Sigmoid colon (tissue), 7 donors: Measurements from ENCODE around the gene IMPG1. TPM values are rescaled to one million over a fixed set of nuclear protein-coding genes. Genes with fewer than 3 reads are reported as not detected.

ENCODE experiments used
- DNase-seq: peaks from one replicate; pipeline ENCODE4 v3.0.0-alpha.2; 2019
- H3K27ac ChIP-seq, 4 donors: fragments of 200-600 bp; sonication (generic); one replicate each; pipeline ENCODE4 v1.5.1; 2016 to 2019; ENCODE audit warnings: mild to moderate bottlenecking in 1 of 4
- H3K27me3 ChIP-seq, 3 donors: fragments of 200-600 bp; sonication (generic); one replicate each; pipeline ENCODE4 v1.5.1; 2019; ENCODE audit warnings: mild to moderate bottlenecking in 1 of 3
- H3K36me3 ChIP-seq, 4 donors: fragments of 200-600 bp; sonication (generic); one replicate each; pipeline ENCODE4 v1.5.1; 2016 to 2019
- H3K4me1 ChIP-seq, 4 donors: fragments of 200-600 bp; sonication (generic); one replicate each; pipeline ENCODE4 v1.5.1; 2017 to 2019
- H3K4me3 ChIP-seq, 4 donors: fragments of 200-600 bp; sonication (generic); one replicate each; pipeline ENCODE4 v1.5.1; 2017 to 2019; ENCODE audit warnings: mild to moderate bottlenecking in 2 of 4, moderate library complexity in 1 of 4
- H3K9me3 ChIP-seq, 4 donors: fragments of 200-600 bp in 3 of 4; sonication (generic) in 3 of 4; one replicate each; pipeline versions ENCODE4 v1.5.1 to v1.6.1; 2013 to 2019
- CTCF ChIP-seq, 4 experiments: fragments of 450-650 bp in 3 of 4; fragments of 200-600 bp in 1 of 4; IDR thresholded peaks; one replicate each; pipeline ENCODE4 v1.5.1; 2016 to 2019; ENCODE audit warnings: antibody characterized with exemption in 4 of 4, mild to moderate bottlenecking in 3 of 4, moderate library complexity in 2 of 4
- EP300 ChIP-seq, 4 donors: sonication (generic); formaldehyde crosslinking; IDR thresholded peaks; one replicate each; pipeline ENCODE4 v1.6.1; 2017; ENCODE audit warnings: antibody characterized with exemption in 4 of 4
- POLR2A ChIP-seq, 2 donors: fragments of 450-650 bp; IDR thresholded peaks; one replicate each; pipeline ENCODE4 v1.6.1; 2016; ENCODE audit warnings: antibody characterized with exemption in 2 of 2, mild to moderate bottlenecking in 2 of 2, moderate library complexity in 2 of 2
- POLR2AphosphoS5 ChIP-seq, 4 donors: sonication (generic); formaldehyde crosslinking; IDR thresholded peaks; one replicate each; pipeline ENCODE4 v1.6.1; 2017; ENCODE audit warnings: antibody characterized with exemption in 4 of 4
- WGBS, 2 donors: extraction: QIAGEN DNeasy Blood & Tissue Kit; methylation state at CpG; one replicate each; pipeline ENCODE4 v1.1.7; 2013; 5-methylcytosine and 5-hydroxymethylcytosine counted together
- intact Hi-C: fragments of 100-400 bp; cut with DNase I; formaldehyde crosslinking; loops from one replicate; pipeline ENCODE4 v1.15.1; 2023
- polyA plus RNA-seq, 3 donors: library from polyadenylated mRNA; stranded (reverse); fragments of 200-250 nt; gene quantifications; one replicate each; pipeline ENCODE4 v1.2.3, GENCODE V29; 2013
- small RNA-seq, 3 donors: library from RNA; depleted of rRNA; stranded (forward); fragments of <200 nt; gene quantifications; one replicate each; pipeline ENCODE3, GENCODE V24; 2016
- total RNA-seq, 4 donors: library from RNA; depleted of rRNA; stranded (reverse); fragments of >200 nt; gene quantifications; one replicate each; pipeline ENCODE4 v1.1.0, GENCODE V29; 2016
- donor health status: healthy with polysubstance abuse.
- donor health status: Bipolar disorder and iron deficiency.
- donor health status: healthy.

Gene IMPG1
- total and polyA plus RNA-seq, 7 donors, result not detected

DNA sequence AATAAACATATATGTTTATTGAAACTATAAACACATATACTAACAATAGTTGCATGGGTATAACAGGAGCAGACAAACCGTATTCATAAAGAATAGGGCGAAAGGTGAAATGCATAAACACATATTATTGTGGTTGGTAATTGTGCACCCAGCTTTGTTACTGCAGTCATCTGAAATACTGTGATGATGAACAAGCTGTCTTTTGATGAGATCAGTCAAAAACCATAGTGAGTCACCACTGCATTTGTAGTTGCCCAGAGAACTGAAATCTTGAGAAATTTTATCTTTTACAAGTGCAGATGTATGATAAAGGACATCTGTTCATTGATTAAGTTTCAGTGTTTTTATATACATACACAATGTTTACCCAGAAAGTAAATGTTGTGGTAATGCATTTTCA lies 189.7 kb downstream of the IMPG1 start:
- TF ChIP-seq POLR2A (IDR thresholded peaks at IDR 0.05) (no peak), CTCF (IDR thresholded peaks at IDR 0.05) (no peak), POLR2AphosphoS5 (IDR thresholded peaks at IDR 0.05) (no peak), EP300 (IDR thresholded peaks at IDR 0.05) (no peak)
- Histone ChIP-seq H3K36me3 (peaks cover 0 to 18% (median under 1%) of the 10 kb centered on the region in 4 donors), H3K27ac (no peak overlapping the region), H3K4me1 (no peaks in the 10 kb centered on the region), H3K9me3 (no peaks in the 10 kb centered on the region), H3K4me3 (no peak overlapping the region), H3K27me3 (no peaks in the 10 kb centered on the region)
- intact Hi-C loops, result no loop called here
- 38 to 72% methylated on average over 2 of the region's 2 CpGs for WGBS, 2 donors
- DNase-seq, result no peak

- Histone ChIP-seq H3K27ac (no peak overlapping the region), H3K27me3 (no peaks in the 10 kb centered on the region), H3K4me3 (no peak overlapping the region), H3K36me3 (peaks cover 0 to 26% (median 2%) of the 10 kb centered on the region in 4 donors), H3K9me3 (no peaks in the 10 kb centered on the region), H3K4me1 (no peaks in the 10 kb centered on the region)
- DNase-seq, result no peak
- WGBS, 2 donors, result 92 to 95% methylated on average over 1 of the region's 1 CpG
- TF ChIP-seq POLR2A (IDR thresholded peaks at IDR 0.05) (no peak), EP300 (IDR thresholded peaks at IDR 0.05) (no peak), CTCF (IDR thresholded peaks at IDR 0.05) (no peak), POLR2AphosphoS5 (IDR thresholded peaks at IDR 0.05) (no peak)
- intact Hi-C loops, result no loop called here
These were observed 192.2 kb downstream of the IMPG1 start for GRCh38 chr6:75880305-75880704.

GRCh38 chr6:75876152-75876551 lies 196.3 kb downstream of the IMPG1 start:
- peaks cover 0 to 46% (median 2%) of the 10 kb centered on the region in 4 donors for H3K36me3 ChIP-seq
- H3K9me3 ChIP-seq, result no peaks in the 10 kb centered on the region
- no peak for DNase-seq
- no peak overlapping the region for H3K27ac ChIP-seq
- no peaks in the 10 kb centered on the region for H3K27me3 ChIP-seq
- intact Hi-C loops, result no loop called here
- H3K4me3 ChIP-seq, result no peak overlapping the region
- H3K4me1 ChIP-seq, result no peaks in the 10 kb centered on the region
- TF ChIP-seq EP300 (IDR thresholded peaks at IDR 0.05) (no peak), POLR2AphosphoS5 (IDR thresholded peaks at IDR 0.05) (no peak), CTCF (IDR thresholded peaks at IDR 0.05) (no peak), POLR2A (IDR thresholded peaks at IDR 0.05) (no peak)

- WGBS, 2 donors, result 89 to 92% methylated on average over 2 of the region's 2 CpGs
- Histone ChIP-seq H3K9me3 (no peaks in the 10 kb centered on the region), H3K27ac (peak overlapping the region in 1 of 4 donors; percentile 25), H3K4me1 (no peaks in the 10 kb centered on the region), H3K36me3 (peaks cover 0 to 36% (median 2%) of the 10 kb centered on the region in 4 donors), H3K4me3 (no peak overlapping the region), H3K27me3 (no peaks in the 10 kb centered on the region)
- TF ChIP-seq CTCF (IDR thresholded peaks at IDR 0.05), result no peak
- TF ChIP-seq POLR2AphosphoS5 (IDR thresholded peaks at IDR 0.05), result peak in 2 of 4 donors; percentile 52 to 70
- intact Hi-C loops, result no loop called here
- DNase-seq, result no peak
These were observed 198.2 kb downstream of the IMPG1 start for GRCh38 chr6:75874224-75874623.

Small RNAs within 50 kb of the gene (small RNA-seq; reads per million reads assigned to genes)
- 0 reads per million in 3 donors for gene RF00019
- 0 reads per million in 3 donors for gene RNU6-248P
